ENCODE measurements around the gene RTRAF.

DNA sequence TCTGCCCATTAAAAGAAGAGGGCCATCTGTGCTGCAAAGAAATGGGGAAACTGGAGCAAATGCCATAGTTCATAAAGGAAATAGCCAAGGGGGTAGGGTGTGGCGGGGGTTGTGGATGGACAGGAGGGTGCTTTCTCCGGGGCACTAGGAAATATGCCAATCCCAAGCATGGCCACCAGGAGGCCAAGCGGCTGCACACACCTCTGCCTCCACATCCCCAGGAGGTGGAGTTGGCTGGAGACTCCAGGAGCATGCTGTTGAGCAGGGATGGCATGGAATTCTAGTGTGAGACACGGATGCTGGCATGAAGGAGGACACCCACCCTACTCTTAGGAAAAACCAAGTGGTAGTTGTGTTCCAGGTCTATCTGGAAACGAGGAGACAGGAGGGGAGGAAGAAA lies 54.3 kb downstream of the RTRAF start:
- TF ChIP-seq JUND (IDR thresholded peaks at IDR 0.05; ENCODE audit: low read depth, low read length), result no peak
- TF ChIP-seq, protein P1, sequence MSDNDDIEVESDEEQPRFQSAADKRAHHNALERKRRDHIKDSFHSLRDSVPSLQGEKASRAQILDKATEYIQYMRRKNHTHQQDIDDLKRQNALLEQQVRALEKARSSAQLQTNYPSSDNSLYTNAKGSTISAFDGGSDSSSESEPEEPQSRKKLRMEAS (IDR thresholded peaks at IDR 0.05; ENCODE audit: low read depth, low read length), result no peak
- no peak for TF ChIP-seq STAT1 (conservative IDR thresholded peaks at IDR 0.05)
